Stimulated activated CD4-positive, alpha-beta T cell treated with anti-CD3 and anti-CD28 coated beads, TNF-alpha, amount 100 ng/mL, for 4 hours (primary cell): Measurements from ENCODE around the gene NR6A1.

Experiments
- DNase-seq, 3 experiments: peaks; one replicate each; pipeline ENCODE4 v3.0.0-alpha.2; 2020; ENCODE audit warnings: low read depth in 3 of 3

The NR6A1 gene

GRCh38 chr9:124526174-124526573, 244.9 kb downstream of the NR6A1 start:
- DNase-seq, result no peak

- DNase-seq, result no peak
These were observed 248.7 kb downstream of the NR6A1 start for GRCh38 chr9:124522121-124523098.

- DNase-seq, result no peak
These were observed 250.0 kb downstream of the NR6A1 start for GRCh38 chr9:124521142-124521541.

GRCh38 chr9:124520206-124520596, 250.9 kb downstream of the NR6A1 start:
- DNase-seq, result no peak

- no peak for DNase-seq
These were observed 253.0 kb downstream of the NR6A1 start for GRCh38 chr9:124518116-124518515.

GRCh38 chr9:124517600-124517999, 253.5 kb downstream of the NR6A1 start:
- DNase-seq, result no peak

- no peak for DNase-seq
These were observed 256.2 kb downstream of the NR6A1 start for GRCh38 chr9:124514874-124515273.

- no peak for DNase-seq
These were observed 257.0 kb downstream of the NR6A1 start for GRCh38 chr9:124514125-124514524.

GRCh38 chr9:124513376-124513994, 257.6 kb downstream of the NR6A1 start:
- no peak for DNase-seq

- no peak for DNase-seq
These were observed 258.3 kb downstream of the NR6A1 start for GRCh38 chr9:124512806-124513204.

- no peak for DNase-seq
These were observed 259.0 kb downstream of the NR6A1 start for GRCh38 chr9:124511891-124512805.

GRCh38 chr9:124511426-124511840, 259.7 kb downstream of the NR6A1 start:
- DNase-seq, result no peak

GRCh38 chr9:124510650-124511425, 260.3 kb downstream of the NR6A1 start:
- DNase-seq, result no peak

GRCh38 chr9:124507880-124508423, 263.2 kb downstream of the NR6A1 start:
- no peak for DNase-seq

- DNase-seq, result no peak
These were observed 263.9 kb downstream of the NR6A1 start, which contains the start of gene NR5A1 for GRCh38 chr9:124506931-124507879. TSS of gene NR5A1 (minus strand) at chr9:124507399. CDS start at chr9:124503395, 4,004 bp downstream.

GRCh38 chr9:124506433-124506832, 264.7 kb downstream of the NR6A1 start:
- no peak for DNase-seq

- DNase-seq, result no peak
These were observed 265.2 kb downstream of the NR6A1 start for GRCh38 chr9:124505901-124506346.

GRCh38 chr9:124505006-124505900, 265.9 kb downstream of the NR6A1 start:
- DNase-seq, result no peak
